Stimulated activated CD8-positive, alpha-beta memory T cell treated with anti-CD3 and anti-CD28 coated beads, Interleukin-7, amount 100 ng/mL, for 48 hours (primary cell): ENCODE measurements around the gene NTN1.

Source experiments
- DNase-seq, 2 donors: peaks; one replicate each; pipeline ENCODE4 v3.0.0-alpha.2; 2020; ENCODE audit warnings: low read depth in 1 of 2; ENCODE audit errors: extremely low read depth in 1 of 2

NTN1 gene

GRCh38 chr17:9188367-9188766, 167.1 kb downstream of the NTN1 start:
- DNase-seq = no peak

- DNase-seq = no peak
These were observed 168.6 kb downstream of the NTN1 start for GRCh38 chr17:9189870-9190269.

- DNase-seq = no peak
These were observed 170.7 kb downstream of the NTN1 start for GRCh38 chr17:9192010-9192409.

GRCh38 chr17:9195411-9195810, 174.1 kb downstream of the NTN1 start:
- no peak for DNase-seq

GRCh38 chr17:9195961-9196670, 174.8 kb downstream of the NTN1 start:
- DNase-seq = no peak

- no peak for DNase-seq
These were observed 178.6 kb downstream of the NTN1 start for GRCh38 chr17:9199571-9200551.

- DNase-seq = no peak
These were observed 179.5 kb downstream of the NTN1 start for GRCh38 chr17:9200699-9201359.

- DNase-seq = no peak
These were observed 181.2 kb downstream of the NTN1 start for GRCh38 chr17:9202532-9202931.

- no peak for DNase-seq
These were observed 182.6 kb downstream of the NTN1 start for GRCh38 chr17:9203771-9204425.

GRCh38 chr17:9204637-9205329, 183.5 kb downstream of the NTN1 start:
- no peak for DNase-seq

- no peak for DNase-seq
These were observed 184.5 kb downstream of the NTN1 start for GRCh38 chr17:9205520-9206409.

- no peak for DNase-seq
These were observed 185.0 kb downstream of the NTN1 start for GRCh38 chr17:9206410-9206703.

GRCh38 chr17:9206741-9207332, 185.5 kb downstream of the NTN1 start:
- DNase-seq = no peak

GRCh38 chr17:9208381-9209105, 187.2 kb downstream of the NTN1 start:
- DNase-seq = no peak

- DNase-seq = no peak
These were observed 188.0 kb downstream of the NTN1 start for GRCh38 chr17:9209347-9209746.

GRCh38 chr17:9209781-9210370, 188.6 kb downstream of the NTN1 start:
- no peak for DNase-seq

- no peak for DNase-seq
These were observed 189.9 kb downstream of the NTN1 start for GRCh38 chr17:9211133-9211765.
